HTR-8/SVneo (cell line): ENCODE measurements around the gene KMT2C.
"Not testable (repeated sequence)": the region's sequence is repeated elsewhere in the genome, so short reads cannot be mapped to it uniquely, and the experiment has no call there.

Experiments
- DNase-seq: peaks from one replicate; pipeline ENCODE4 v3.0.0; 2011; ENCODE audit warnings: low spot score, mixed read lengths; ENCODE audit not compliant: insufficient read length
- FAIRE-seq: peaks from 2 replicates; lab custom pipeline; 2011; peaks lifted over from hg19 to GRCh38; lab: Jason Lieb, UNC

KMT2C gene

GRCh38 chr7:152442330-152442835 lies 6.6 kb upstream of the KMT2C start:
- FAIRE-seq (no peak), DNase-seq (no peak)

DNA sequence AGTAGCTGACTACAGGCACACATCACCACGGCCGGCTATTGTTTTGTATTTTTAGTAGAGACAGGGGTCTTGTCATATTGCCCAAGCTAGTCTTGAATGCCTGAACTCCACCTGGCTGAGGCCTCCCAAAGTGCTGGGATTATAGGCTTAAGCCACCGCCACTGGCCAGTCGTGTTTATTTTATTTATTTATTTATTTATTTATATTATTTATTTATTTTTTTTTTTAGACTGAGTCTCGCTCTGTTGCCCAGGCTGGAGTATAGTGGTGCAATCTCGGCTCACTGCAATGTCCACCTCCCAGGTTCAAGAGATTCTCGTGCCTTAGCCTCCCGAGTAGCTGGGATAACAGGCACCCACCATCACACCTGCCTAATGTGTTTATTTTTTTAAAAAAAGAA lies 6.0 kb upstream of the KMT2C start:
- not testable (repeated sequence) for DNase-seq, FAIRE-seq

DNA sequence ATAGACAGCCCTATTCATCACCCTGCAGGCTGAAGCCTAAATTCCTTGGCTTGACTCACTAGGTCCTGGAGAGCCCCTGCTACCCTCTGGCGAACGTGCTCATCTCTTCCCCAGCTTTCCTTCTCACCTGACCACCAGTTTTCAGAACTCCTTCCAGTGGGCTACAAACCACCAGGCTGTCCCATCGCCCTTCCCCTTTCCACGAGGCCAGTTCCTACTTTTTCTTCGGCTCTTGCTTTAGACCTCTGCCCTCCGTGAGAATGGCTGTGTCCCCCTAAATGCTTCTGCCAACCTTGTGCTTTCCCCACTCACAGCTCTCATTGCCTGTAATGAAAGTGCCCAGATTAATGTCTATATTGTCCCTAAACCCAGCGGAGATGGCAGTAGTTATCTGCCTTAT lies 5.4 kb upstream of the KMT2C start:
- not testable (repeated sequence) for DNase-seq, FAIRE-seq

- not testable (repeated sequence) for FAIRE-seq
Observed at GRCh38 chr7:152438017-152438416, 2.2 kb upstream of the KMT2C start.

GRCh38 chr7:152436931-152437575 lies 1.2 kb upstream of the KMT2C start:
- not testable (repeated sequence) for DNase-seq, FAIRE-seq

More at GRCh38 chr7:152438017-152438416, 2.2 kb upstream of the KMT2C start:
- not testable (repeated sequence) for DNase-seq

DNA sequence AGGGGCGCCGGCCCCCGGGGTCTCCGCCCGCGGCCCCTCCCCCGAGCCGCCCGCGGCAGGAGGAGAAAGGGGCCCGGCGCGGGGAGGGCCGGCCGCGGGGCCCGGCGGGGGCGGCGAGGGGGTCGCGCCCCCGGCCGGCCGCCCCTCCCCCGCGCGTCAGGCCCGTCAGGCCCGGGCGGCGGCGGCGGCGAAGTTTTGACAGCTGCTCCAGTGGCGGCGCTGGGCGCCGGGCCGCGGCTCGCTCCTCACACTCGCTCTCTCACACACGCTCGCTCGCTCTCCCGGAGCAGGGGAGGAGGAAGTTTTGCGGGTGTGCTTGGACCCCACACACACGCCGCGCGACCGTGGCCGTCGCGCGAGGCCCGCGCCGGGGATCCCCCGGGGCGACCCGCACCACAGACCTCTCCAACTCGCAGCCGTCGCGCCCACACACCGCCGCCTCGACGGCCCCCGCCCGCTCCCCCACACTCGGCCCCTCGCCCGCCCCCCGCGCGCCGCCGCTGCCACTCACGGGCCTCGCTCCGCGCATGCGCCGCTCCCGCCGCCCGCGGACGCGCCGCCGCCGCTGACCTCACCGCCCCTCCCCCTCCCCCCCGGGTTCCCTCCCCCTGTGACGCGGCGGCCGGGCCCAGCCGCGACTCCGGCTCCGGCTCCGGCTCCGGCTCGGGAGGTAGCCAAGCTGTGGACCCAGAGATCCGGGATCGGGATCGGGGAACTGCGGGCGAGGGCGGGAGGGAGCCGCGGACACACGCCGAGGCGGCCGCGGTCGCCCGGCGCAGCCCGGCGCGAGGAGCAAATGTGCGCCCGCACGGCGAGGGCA lies 518 bp upstream of the KMT2C start:
- FAIRE-seq (no peak), DNase-seq (peak; percentile 69)

DNA sequence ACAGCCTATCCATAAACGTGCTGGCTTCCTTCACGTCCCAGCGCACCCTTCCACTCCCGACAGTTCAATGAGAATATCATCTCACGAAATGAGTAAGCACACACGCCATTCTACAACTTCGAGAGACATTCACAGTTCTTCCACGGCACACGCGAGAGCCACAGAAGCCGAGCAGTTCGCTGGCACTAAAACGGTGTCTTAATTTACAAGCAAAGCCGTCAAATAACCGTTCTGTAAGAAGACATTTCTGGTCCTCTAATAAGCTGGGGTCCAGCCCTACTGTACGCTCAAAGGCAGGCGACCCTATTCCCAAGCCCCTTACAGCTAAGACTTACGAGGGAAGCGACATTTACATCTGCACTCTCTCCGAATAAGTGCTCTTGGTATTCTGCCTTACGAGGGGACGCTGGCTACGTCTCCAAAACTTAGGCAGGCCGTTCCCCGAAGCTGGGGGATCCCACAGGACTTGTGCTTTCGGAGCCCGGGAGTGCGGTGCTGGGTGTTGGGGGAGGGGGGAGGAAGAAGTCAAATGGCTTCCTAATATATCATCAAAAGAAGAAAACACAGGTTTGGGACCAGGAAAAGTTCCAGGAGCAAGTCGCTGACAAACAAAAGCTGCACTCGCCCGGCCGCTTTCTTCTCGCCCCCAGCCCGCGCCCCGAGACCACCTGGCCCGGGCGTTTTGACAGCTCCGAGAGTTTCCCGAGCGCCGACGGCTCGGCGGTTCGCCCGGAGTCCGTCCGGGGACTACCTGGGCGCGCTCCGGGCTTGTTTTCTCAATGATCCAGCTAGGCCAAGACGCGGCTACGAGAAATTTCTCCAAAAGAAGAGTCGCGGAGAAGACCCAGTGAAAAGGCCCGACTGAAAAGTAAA lies 1.1 kb downstream of the KMT2C start:
- FAIRE-seq, DNase-seq: not testable (repeated sequence)

DNA sequence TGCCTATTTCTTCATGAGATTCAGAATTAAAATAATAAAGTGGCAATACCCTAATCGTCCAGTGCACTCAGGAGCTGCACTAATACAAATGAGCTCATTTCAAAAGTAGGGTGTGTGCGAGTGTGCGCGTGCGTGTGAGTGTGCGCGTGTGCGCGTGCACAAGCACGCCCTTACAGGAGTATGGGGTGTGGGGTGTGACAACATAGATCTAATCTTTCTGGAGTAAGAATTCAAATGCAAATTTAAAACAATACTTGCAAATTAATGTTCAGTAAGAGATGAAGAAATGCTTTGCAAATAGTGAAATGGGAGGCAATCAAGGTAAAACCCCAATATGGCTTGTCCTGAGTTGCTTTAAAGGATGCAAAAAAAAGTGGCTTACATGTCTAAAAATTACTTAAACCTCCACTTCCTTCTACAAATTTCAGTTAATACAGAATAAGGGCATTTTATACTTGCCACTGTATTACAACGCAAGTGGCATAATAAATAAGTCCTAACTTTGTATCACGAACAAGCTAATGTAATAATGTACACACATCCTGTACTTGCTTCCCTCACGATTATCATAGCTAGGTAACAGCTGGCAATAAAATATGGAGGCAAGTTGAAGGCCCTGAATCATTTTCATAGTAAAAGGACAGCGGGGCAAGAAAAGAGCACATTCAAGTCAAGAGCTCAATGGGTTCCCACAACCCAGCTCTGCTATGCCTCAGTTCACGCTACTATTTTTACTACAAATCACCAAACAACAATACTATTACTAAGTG lies 1.9 kb downstream of the KMT2C start:
- not testable (repeated sequence) for DNase-seq, FAIRE-seq

DNA sequence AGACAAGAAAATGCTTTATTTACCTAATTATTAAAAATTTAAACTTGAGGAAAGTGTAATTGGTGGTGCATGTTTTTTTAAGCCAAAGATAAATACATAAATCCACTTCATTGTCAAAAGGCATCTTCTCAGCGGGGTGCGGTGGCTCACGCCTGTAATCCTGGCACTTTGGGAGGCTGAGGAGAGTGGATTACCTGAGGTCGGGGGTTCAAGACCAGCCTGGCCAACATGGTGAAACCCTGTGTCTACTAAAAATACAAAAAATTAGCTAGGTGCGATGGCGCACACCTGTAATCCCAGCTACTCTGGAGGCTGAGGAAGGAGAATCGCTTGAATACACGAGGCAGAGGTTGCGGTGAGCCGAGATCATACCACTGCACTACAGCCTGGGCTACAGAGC lies 3.1 kb downstream of the KMT2C start:
- FAIRE-seq, result not testable (repeated sequence)

DNA sequence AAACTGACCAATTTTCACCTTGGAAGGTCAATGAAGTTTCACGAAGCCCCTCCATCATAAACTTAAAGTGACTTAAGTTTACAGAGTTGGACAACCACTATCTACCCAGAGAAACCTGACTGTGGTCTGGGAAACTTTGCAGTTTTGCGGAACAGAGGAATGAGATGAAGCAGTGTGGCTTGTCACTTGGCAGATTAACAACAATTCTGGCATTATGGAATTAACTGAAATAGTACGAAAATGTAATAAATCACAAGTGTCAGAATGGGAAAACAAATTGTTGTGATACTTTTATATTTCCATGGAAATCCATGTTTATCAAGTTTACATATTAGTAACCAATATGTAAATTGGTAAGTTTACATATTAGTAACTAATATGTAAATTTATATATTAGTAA lies 4.9 kb downstream of the KMT2C start:
- no peak for FAIRE-seq
- no peak for DNase-seq

More for the DNA sequence above, 3.1 kb downstream of the KMT2C start:
- DNase-seq, result not testable (repeated sequence)

GRCh38 chr7:152430118-152430517 lies 5.7 kb downstream of the KMT2C start:
- not testable (repeated sequence) for FAIRE-seq, DNase-seq

- FAIRE-seq, result no peak
- no peak for DNase-seq
Observed at GRCh38 chr7:152424348-152425108, 11.3 kb downstream of the KMT2C start.

DNA sequence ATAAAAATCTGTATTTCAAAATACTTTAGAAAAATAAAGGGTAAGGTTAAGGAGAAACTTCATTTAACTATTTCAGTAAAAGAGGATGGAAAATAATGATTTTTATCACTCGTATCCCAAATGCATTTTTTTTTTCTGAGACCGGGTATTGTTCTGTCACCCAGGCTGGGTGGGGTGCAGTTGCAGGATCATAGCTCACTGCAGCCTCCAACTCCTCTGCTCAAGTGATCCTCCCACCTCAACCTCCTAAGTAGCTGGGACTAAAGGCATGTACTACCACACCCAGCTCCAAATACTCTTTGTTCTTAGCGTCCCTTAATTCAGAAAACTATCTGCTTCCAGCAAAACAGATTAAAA lies 11.8 kb downstream of the KMT2C start:
- FAIRE-seq, result no peak

DNA sequence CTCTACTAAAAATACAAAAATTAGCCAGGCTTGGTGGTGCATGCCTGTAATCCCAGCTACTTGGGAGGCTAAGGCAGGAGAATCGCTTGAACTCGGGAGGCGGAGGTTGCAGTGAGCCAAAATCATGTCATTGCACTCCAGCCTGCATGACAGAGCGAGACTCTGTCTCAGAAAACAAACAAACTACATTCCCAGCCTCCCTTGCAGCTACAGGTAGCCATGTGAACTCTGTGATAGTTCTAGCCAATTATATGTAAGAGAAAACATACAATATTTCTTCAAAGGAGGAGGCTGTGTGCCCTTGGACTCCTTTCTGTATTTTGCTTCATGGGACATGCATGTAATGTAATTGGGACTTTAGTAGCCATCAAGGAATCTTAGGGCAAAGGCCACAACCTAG lies 12.6 kb downstream of the KMT2C start:
- not testable (repeated sequence) for FAIRE-seq, DNase-seq

More for the DNA sequence above, 11.8 kb downstream of the KMT2C start:
- no peak for DNase-seq

GRCh38 chr7:152420950-152421349 lies 14.9 kb downstream of the KMT2C start:
- not testable (repeated sequence) for FAIRE-seq, DNase-seq

DNA sequence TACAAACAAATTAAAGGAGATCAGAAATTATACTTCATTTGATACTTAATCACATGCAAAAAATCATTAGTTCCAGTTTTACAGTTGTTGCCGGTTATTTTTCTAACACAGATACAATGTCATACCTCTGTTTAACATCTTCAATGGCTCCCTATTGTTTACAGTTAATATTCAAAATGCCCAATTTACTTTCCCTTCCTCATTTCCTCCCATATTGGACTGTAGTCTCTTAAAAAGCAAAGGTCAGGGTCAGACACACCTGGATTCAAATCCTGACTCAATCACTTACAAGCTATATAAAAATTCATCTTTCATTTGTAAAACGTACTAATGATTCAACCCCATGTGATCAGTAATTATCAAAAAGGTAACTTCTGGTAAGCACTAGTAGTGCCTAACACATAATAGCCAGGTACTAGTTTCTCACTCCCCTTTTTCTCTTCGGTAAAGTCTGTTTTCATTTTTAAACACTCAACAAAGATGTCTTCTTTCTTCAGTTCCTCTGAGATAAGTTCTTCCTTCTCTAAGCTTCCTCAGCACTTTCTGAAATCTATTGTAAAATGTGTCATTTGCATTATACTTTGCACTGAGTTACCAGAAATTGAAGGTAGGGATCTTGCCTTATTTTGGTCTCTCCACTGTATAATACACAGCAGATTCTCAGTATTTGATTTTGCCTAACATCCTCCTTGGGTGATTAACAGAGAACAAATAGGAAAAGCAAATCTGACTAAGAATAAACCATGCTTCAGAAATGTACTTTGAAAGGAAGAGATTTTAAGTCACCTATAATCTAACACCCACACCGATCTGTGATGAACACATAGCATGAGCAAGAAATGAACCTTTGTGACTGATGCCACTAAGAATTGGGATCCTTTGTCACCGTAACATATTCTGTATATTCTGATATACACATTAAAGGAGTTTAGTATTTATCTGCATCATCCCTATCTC lies 16.1 kb downstream of the KMT2C start:
- DNase-seq, result no peak
- no peak for FAIRE-seq

- FAIRE-seq, result no peak
- no peak for DNase-seq
Observed at GRCh38 chr7:152414779-152415178, 21.0 kb downstream of the KMT2C start.

- DNase-seq (no peak), FAIRE-seq (no peak)
Observed at GRCh38 chr7:152411389-152411788, 24.4 kb downstream of the KMT2C start.
